WTC11 (cell line): ENCODE results near the gene VTN. TPM values are rescaled to one million over a fixed set of nuclear protein-coding genes. Genes with fewer than 3 reads are reported as not detected.

Experiments
- AR ChIP-seq: fragments of 250-450 bp; sonication (Bioruptor Pico); IDR thresholded peaks from 2 replicates; pipeline ENCODE4 v1.9.0; 2021; ENCODE audit warnings: mild to moderate bottlenecking
- CBFB ChIP-seq: sonication (generic); formaldehyde crosslinking; IDR thresholded peaks from 2 replicates; pipeline ENCODE4 v1.8.1; 2022; ENCODE audit warnings: mild to moderate bottlenecking, low read depth, missing genetic modification reagents
- CDX4 ChIP-seq: fragments of 250-450 bp; sonication (Bioruptor Pico); IDR thresholded peaks from 2 replicates; pipeline ENCODE4 v1.9.0; 2021; ENCODE audit warnings: moderate library complexity, mild to moderate bottlenecking, inconsistent platforms, borderline replicate concordance
- E2F4 ChIP-seq: sonication (generic); formaldehyde crosslinking; IDR thresholded peaks from 2 replicates; pipeline ENCODE4 v1.8.1; 2022; ENCODE audit warnings: low read depth, mild to moderate bottlenecking, moderate library complexity, missing genetic modification reagents, borderline replicate concordance
- E2F5 ChIP-seq: sonication (generic); formaldehyde crosslinking; IDR thresholded peaks from 2 replicates; pipeline ENCODE4 v1.8.1; 2022; ENCODE audit warnings: mild to moderate bottlenecking, moderate library complexity, missing genetic modification reagents
- ERG ChIP-seq: fragments of 250-450 bp; sonication (Bioruptor Pico); IDR thresholded peaks from 2 replicates; pipeline ENCODE4 v1.8.0; 2021; ENCODE audit warnings: mild to moderate bottlenecking
- FOXK1 ChIP-seq: sonication (generic); formaldehyde crosslinking; IDR thresholded peaks from 2 replicates; pipeline ENCODE4 v1.8.0; 2022; ENCODE audit warnings: mild to moderate bottlenecking, moderate library complexity, missing genetic modification reagents
- FOXP4 ChIP-seq: sonication (generic); formaldehyde crosslinking; IDR thresholded peaks from 2 replicates; pipeline ENCODE4 v1.8.0; 2022; ENCODE audit warnings: mild to moderate bottlenecking, missing genetic modification reagents
- GTF2I ChIP-seq: fragments of 250-450 bp; sonication (Bioruptor Pico); conservative IDR thresholded peaks from 2 replicates; pipeline ENCODE4 v1.4.0; 2021; ENCODE audit warnings: mild to moderate bottlenecking
- HMGA2 ChIP-seq: fragments of 250-450 bp; sonication (Bioruptor Pico); IDR thresholded peaks from 2 replicates; pipeline ENCODE4 v1.4.0; 2021; ENCODE audit warnings: mild to moderate bottlenecking, moderate library complexity
- JAZF1 ChIP-seq: fragments of 250-450 bp; sonication (Bioruptor Pico); IDR thresholded peaks from 2 replicates; pipeline ENCODE4 v1.9.0; 2021; ENCODE audit warnings: moderate library complexity, mild to moderate bottlenecking, inconsistent platforms
- KAT7 ChIP-seq: sonication (generic); formaldehyde crosslinking; IDR thresholded peaks from 2 replicates; pipeline ENCODE4 v1.8.1; 2023; ENCODE audit warnings: missing genetic modification reagents, mild to moderate bottlenecking, borderline replicate concordance
- MXD4 ChIP-seq: fragments of 250-450 bp; sonication (Bioruptor Pico); IDR thresholded peaks from 2 replicates; pipeline ENCODE4 v1.8.0; 2021; ENCODE audit warnings: mild to moderate bottlenecking, moderate library complexity, borderline replicate concordance
- PRRX2 ChIP-seq: fragments of 250-450 bp; sonication (Bioruptor Pico); IDR thresholded peaks from 2 replicates; pipeline ENCODE4 v1.8.0; 2021; ENCODE audit warnings: mild to moderate bottlenecking
- SMAD4 ChIP-seq: sonication (generic); formaldehyde crosslinking; IDR thresholded peaks from 2 replicates; pipeline ENCODE4 v1.8.0; 2022; ENCODE audit warnings: mild to moderate bottlenecking, missing genetic modification reagents
- SOX15 ChIP-seq: fragments of 250-450 bp; sonication (Bioruptor Pico); IDR thresholded peaks from 2 replicates; pipeline ENCODE4 v1.9.0; 2021; ENCODE audit warnings: mild to moderate bottlenecking
- TCF7 ChIP-seq: sonication (generic); formaldehyde crosslinking; IDR thresholded peaks from 2 replicates; pipeline ENCODE4 v1.8.0; 2022; ENCODE audit warnings: mild to moderate bottlenecking, low read depth, missing genetic modification reagents, moderate library complexity
- TEAD1 ChIP-seq: sonication (generic); formaldehyde crosslinking; IDR thresholded peaks from 2 replicates; pipeline ENCODE4 v1.8.0; 2022; ENCODE audit warnings: mild to moderate bottlenecking, missing genetic modification reagents
- TEAD4 ChIP-seq: sonication (generic); formaldehyde crosslinking; IDR thresholded peaks from 2 replicates; pipeline ENCODE4 v1.8.0; 2022; ENCODE audit warnings: mild to moderate bottlenecking, missing genetic modification reagents
- USF1 ChIP-seq: sonication (generic); formaldehyde crosslinking; IDR thresholded peaks from 2 replicates; pipeline ENCODE4 v1.8.0; 2022; ENCODE audit warnings: mild to moderate bottlenecking, missing genetic modification reagents
- ZBTB21 ChIP-seq: sonication (generic); formaldehyde crosslinking; IDR thresholded peaks from 2 replicates; pipeline ENCODE4 v1.8.1; 2023; ENCODE audit warnings: mild to moderate bottlenecking, missing genetic modification reagents, borderline replicate concordance
- ZNF232 ChIP-seq: sonication (generic); formaldehyde crosslinking; IDR thresholded peaks from 2 replicates; pipeline ENCODE4 v1.8.0; 2022; ENCODE audit warnings: mild to moderate bottlenecking, missing genetic modification reagents
- ZNF263 ChIP-seq: sonication (generic); formaldehyde crosslinking; IDR thresholded peaks from 2 replicates; pipeline ENCODE4 v1.8.1; 2022; ENCODE audit warnings: low read depth, mild to moderate bottlenecking, moderate library complexity, missing genetic modification reagents
- ZNF396 ChIP-seq: fragments of 250-450 bp; sonication (Bioruptor Pico); IDR thresholded peaks from 2 replicates; pipeline ENCODE4 v1.8.0; 2021; ENCODE audit warnings: mild to moderate bottlenecking, moderate library complexity, borderline replicate concordance
- ZNF671 ChIP-seq: fragments of 250-450 bp; sonication (Bioruptor Pico); IDR thresholded peaks from 2 replicates; pipeline ENCODE4 v1.8.0; 2021; ENCODE audit warnings: mild to moderate bottlenecking
- ZSCAN18 ChIP-seq: fragments of 250-450 bp; sonication (Bioruptor Pico); IDR thresholded peaks from 2 replicates; pipeline ENCODE4 v2.1.2; 2022; ENCODE audit warnings: mild to moderate bottlenecking, moderate library complexity
- total RNA-seq: library from RNA; stranded (reverse); gene quantifications from 3 replicates; pipeline ENCODE4 v1.2.3, GENCODE V29; 2021

VTN gene
- total RNA-seq, 1 experiment from 2014 or later, result 1.6 TPM

- no peak for TF ChIP-seq PRRX2 (CRISPR knock-in tag)
- no peak for TF ChIP-seq HMGA2
- no peak for TF ChIP-seq CDX4 (CRISPR knock-in tag)
- TF ChIP-seq MXD4 (CRISPR knock-in tag), result no peak
- TF ChIP-seq SOX15 (CRISPR knock-in tag), result no peak
- TF ChIP-seq TEAD4 (CRISPR knock-in tag), result no peak
- TF ChIP-seq ZNF263 (CRISPR knock-in tag), result no peak
- no peak; the same call in 1 of the 2 replicates for TF ChIP-seq E2F4 (CRISPR knock-in tag)
- TF ChIP-seq ZNF396 (CRISPR knock-in tag), result no peak
- TF ChIP-seq FOXP4 (CRISPR knock-in tag), result peak; percentile 64; the same call in 1 of the 2 replicates
- TF ChIP-seq SMAD4, result no peak
- TF ChIP-seq GTF2I, result no peak
- TF ChIP-seq TCF7, result 0 out of 2 replicates have a peak, but pooled peaks have one; percentile 77
- no peak for TF ChIP-seq ZNF671 (CRISPR knock-in tag)
- no peak for TF ChIP-seq FOXK1 (CRISPR knock-in tag)
- TF ChIP-seq E2F5, result peak; percentile 39; the same call in 1 of the 2 replicates
- TF ChIP-seq TEAD1 (CRISPR knock-in tag), result no peak
- TF ChIP-seq AR, result no peak
- TF ChIP-seq ZBTB21 (CRISPR knock-in tag), result no peak
- TF ChIP-seq ZSCAN18 (CRISPR knock-in tag), result no peak
- TF ChIP-seq JAZF1, result no peak
- no peak; the same call in 1 of the 2 replicates for TF ChIP-seq KAT7
- TF ChIP-seq USF1, result no peak
- TF ChIP-seq ZNF232, result no peak
- no peak for TF ChIP-seq CBFB (CRISPR knock-in tag)
- no peak for TF ChIP-seq ERG (CRISPR knock-in tag)
These were observed 35.7 kb upstream of the VTN start, which contains the start of gene SLC46A1 (continued) for GRCh38 chr17:28405632-28406472.
